GM18519 (cell line): Measurements from ENCODE around the gene PCDHGA12.
"Not testable (repeated sequence)": the region's sequence is repeated elsewhere in the genome, so short reads cannot be mapped to it uniquely, and the experiment has no call there.

Source experiments
- ATAC-seq: cut with Tn5 transposase; IDR thresholded peaks from one replicate; pipeline ENCODE4 v1.9.1; 2021; ENCODE audit warnings: mild to moderate bottlenecking, moderate library complexity; ENCODE audit not compliant: unreplicated experiment, low FRiP score

PCDHGA12 gene

DNA sequence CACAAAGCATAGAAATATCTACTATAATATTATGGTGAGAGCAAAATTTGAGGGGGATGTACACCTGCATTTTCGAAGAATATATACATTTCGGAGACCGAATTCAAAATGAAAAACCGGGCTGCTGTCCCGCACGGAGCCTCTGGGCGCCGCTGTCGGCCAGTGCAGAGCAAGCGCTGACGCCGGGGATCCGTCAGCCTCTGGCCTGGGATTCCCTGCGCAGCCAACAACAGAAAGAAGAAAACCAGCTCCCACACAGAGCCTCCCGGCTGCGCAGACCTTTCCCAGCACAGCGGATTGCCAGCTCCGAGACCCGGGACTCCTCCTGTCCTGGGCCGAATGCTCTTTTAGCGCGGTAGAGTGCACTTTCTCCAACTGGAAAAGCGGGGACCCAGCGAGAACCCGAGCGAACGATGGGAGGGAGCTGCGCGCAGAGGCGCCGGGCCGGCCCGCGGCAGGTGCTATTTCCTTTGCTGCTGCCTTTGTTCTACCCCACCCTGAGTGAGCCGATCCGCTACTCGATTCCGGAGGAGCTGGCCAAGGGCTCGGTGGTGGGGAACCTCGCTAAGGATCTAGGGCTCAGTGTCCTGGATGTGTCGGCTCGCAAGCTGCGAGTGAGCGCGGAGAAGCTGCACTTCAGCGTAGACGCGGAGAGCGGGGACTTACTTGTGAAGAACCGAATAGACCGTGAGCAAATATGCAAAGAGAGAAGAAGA, 22.4 kb upstream of the PCDHGA12 start, which contains the start of gene PCDHGB6:
PCDHGB6 (plus strand) TSS at position 232 of the 716 bp plus-strand sequence; CDS start at position 414, 182 bp downstream.
- not testable (repeated sequence) for ATAC-seq

DNA sequence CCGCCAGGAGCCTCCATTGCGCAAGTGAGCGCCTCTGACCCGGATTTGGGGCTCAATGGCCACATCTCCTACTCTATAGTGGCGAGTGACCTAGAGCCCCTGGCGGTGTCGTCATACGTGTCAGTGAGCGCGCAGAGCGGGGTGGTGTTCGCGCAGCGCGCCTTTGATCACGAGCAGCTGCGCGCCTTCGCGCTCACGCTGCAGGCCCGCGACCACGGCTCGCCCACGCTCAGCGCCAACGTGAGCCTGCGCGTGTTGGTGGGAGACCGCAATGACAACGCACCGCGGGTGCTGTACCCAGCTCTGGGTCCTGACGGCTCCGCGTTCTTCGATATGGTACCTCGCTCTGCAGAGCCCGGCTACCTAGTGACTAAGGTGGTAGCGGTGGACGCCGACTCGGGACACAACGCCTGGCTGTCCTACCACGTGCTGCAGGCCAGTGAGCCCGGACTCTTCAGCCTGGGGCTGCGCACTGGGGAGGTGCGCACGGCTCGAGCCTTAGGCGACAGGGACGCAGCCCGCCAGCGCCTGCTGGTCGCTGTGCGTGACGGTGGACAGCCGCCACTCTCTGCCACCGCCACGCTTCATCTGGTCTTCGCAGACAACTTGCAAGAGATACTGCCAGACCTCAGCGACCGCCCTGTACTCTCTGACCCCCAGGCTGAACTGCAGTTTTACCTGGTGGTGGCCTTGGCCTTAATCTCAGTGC, 20.6 kb upstream of the PCDHGA12 start:
- no peak for ATAC-seq

DNA sequence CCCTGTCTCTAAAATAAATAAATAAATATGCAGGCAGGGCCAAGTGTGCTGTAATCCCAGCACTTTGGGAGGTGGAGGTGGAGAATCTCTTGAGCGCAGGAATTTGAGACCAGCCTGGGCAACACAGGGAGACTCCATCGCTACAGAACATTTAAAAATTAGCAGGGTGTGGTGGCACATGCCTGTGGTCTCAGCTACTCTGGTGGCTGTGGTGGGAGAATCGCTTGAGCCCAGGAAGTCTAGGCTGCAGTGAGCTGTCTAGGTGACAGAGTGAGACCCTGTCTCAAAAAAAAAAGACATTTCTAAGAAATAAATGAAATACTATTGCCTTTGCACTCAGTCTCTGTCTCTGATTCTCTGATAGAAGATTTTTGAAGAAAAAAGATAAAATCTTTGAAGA, 18.7 kb upstream of the PCDHGA12 start:
- no peak for ATAC-seq

DNA sequence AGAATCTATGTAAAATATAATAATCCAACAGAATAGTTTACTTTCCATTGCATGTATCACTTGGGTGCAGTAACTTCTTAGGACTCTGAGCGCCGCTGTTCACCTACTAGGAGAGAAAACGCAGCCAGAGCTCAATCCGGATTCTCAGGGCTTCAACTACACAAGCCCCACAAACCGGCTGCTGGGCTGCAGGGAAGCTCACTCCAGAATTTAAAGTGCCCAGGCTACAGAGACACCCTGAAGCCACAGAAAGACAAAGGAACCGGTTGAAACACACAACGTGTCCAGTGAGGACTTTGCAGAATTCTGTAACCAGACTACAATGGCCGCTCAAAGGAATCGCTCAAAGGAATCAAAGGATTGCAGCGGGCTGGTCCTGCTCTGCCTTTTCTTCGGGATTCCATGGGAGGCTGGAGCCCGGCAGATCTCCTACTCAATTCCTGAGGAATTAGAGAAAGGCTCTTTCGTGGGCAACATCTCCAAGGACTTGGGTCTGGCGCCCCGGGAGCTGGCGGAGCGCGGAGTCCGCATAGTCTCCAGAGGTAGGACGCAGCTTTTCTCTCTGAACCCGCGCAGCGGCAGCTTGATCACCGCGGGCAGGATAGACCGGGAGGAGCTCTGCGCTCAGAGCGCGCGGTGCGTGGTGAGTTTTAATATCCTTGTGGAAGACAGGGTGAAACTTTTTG, 17.3 kb upstream of the PCDHGA12 start, which contains the start of gene PCDHGA10:
PCDHGA10 (plus strand) TSS at position 134 of the 686 bp plus-strand sequence; CDS start at position 323, 189 bp downstream.
- peak; percentile 74 for ATAC-seq

DNA sequence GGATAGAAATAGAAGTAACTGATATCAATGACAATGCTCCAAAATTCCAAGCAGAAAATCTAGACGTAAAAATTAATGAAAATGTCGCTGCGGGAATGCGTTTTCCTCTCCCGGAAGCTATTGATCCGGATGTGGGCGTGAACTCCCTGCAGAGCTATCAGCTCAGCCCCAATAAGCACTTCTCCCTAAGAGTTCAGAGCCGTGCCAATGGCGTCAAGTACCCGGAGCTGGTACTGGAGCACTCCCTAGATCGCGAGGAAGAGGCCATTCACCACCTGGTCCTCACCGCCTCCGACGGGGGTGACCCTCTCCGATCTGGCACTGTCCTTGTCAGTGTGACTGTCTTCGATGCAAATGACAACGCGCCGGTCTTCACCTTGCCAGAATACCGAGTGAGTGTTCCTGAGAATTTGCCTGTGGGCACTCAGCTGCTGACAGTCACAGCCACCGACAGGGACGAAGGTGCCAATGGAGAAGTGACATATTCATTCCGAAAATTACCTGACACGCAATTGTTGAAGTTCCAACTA, 16.7 kb upstream of the PCDHGA12 start:
- no peak for ATAC-seq

DNA sequence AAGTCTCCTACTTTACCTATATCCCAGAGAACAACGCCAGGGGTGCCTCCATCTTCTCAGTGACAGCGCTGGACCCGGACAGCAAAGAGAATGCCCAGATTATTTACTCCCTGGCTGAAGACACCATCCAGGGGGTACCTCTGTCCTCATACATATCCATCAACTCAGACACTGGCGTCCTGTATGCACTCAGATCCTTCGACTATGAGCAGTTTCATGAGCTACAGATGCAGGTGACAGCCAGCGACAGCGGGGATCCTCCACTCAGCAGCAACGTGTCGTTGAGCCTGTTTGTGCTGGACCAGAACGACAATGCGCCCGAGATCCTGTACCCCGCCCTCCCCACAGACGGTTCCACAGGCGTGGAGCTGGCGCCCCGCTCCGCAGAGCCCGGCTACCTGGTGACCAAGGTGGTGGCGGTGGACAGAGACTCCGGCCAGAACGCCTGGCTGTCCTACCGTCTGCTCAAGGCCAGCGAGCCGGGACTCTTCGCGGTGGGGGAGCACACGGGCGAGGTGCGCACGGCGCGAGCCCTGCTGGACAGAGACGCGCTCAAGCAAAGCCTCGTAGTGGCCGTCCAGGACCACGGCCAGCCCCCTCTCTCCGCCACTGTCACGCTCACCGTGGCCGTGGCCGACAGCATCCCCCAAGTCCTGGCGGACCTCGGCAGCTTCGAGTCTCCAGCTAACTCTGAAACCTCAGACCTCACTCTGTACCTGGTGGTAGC, 15.6 kb upstream of the PCDHGA12 start:
- ATAC-seq, result not testable (repeated sequence)

DNA sequence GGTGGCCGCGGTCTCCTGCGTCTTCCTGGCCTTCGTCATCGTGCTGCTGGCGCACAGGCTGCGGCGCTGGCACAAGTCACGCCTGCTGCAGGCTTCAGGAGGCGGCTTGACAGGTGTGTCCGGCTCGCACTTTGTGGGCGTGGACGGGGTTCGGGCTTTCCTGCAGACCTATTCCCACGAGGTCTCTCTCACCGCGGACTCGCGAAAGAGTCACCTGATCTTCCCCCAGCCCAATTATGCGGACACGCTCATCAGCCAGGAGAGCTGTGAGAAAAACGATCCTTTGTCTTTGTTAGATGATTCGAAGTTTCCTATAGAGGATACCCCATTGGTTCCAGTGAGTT, 15.1 kb upstream of the PCDHGA12 start:
- ATAC-seq, result not testable (repeated sequence)

DNA sequence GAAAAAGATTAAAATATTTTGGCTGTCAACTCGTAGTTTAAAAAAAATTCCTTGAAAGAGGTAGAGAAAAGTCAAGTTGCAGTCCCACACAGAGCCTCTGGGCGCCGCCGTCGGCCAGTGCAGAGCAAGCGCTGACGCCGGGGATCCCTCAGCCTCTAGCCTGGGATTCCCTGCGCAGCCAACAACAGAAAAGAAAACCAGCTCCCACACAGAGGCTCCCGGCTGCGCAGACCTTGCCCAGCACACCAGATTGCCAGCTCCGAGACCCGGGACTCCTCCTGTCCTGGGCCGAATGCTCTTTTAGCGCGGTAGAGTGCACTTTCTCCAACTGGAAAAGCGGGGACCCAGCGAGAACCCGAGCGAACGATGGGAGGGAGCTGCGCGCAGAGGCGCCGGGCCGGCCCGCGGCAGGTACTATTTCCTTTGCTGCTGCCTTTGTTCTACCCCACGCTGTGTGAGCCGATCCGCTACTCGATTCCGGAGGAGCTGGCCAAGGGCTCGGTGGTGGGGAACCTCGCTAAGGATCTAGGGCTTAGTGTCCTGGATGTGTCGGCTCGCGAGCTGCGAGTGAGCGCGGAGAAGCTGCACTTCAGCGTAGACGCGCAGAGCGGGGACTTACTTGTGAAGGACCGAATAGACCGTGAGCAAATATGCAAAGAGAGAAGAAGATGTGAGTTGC, 12.7 kb upstream of the PCDHGA12 start, which contains the start of gene PCDHGB7:
PCDHGB7 (plus strand) TSS at position 184 of the 679 bp plus-strand sequence; CDS start at position 367, 183 bp downstream.
- peak; percentile 60 for ATAC-seq

DNA sequence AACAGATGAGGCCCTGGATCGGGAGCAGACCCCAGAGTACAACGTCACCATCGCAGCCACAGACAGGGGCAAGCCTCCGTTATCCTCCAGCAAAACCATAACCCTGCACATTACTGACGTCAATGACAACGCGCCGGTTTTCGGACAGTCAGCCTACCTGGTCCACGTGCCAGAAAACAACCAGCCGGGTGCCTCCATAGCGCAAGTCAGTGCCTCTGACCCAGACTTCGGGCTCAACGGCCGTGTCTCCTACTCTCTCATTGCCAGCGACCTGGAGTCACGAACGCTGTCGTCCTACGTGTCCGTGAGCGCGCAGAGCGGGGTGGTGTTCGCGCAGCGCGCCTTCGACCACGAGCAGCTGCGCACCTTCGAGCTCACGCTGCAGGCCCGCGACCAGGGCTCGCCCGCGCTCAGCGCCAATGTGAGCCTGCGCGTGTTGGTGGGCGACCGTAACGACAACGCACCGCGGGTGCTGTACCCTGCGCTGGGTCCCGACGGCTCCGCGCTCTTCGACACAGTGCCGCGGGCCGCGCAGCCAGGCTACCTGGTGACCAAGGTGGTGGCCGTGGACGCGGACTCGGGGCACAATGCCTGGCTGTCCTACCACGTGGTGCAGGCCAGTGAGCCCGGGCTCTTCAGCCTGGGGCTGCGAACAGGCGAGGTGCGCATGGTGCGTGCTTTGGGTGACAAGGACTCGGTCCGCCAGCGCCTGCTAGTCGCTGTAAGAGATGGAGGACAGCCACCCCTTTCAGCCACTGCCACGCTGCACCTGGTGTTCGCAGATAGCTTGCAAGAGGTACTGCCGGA, 11.0 kb upstream of the PCDHGA12 start:
- no peak for ATAC-seq

DNA sequence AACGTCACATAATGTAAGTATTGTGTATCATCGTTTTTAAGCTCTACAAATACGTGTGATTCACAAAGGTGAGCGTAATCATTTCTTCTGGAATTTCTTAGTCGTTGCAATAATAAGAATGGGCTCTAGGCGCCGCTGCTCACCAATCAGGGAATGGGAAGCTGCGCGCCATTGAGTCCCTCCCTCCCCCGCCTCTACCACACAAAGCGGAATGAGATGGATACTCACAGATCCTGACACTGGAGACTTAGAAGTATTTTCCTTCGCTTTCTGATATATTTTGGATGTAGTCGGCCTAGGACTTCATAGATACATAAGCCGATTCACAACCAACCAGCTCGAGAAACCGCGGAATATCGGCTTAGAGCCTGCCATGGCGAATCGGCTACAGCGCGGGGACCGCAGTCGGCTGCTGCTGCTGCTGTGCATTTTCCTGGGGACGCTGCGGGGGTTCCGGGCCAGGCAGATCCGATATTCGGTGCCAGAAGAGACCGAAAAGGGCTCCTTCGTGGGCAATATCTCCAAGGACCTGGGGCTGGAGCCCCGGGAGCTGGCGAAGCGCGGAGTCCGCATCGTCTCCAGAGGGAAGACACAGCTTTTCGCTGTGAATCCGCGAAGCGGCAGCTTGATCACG, 9.3 kb upstream of the PCDHGA12 start, which contains the start of gene PCDHGA11:
PCDHGA11 (plus strand) TSS at position 197 of the 634 bp plus-strand sequence; CDS start at position 374, 177 bp downstream.
- ATAC-seq, result no peak

DNA sequence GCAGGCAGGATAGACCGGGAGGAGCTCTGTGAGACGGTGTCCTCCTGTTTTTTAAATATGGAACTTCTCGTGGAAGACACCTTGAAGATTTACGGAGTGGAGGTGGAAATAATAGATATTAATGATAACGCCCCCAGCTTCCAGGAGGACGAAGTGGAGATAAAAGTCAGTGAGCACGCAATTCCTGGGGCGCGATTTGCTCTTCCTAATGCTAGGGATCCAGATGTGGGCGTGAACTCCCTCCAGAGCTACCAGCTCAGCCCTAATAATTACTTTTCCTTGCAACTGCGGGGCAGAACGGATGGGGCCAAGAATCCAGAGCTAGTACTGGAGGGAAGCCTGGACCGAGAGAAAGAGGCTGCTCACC, 8.8 kb upstream of the PCDHGA12 start:
- no peak for ATAC-seq

DNA sequence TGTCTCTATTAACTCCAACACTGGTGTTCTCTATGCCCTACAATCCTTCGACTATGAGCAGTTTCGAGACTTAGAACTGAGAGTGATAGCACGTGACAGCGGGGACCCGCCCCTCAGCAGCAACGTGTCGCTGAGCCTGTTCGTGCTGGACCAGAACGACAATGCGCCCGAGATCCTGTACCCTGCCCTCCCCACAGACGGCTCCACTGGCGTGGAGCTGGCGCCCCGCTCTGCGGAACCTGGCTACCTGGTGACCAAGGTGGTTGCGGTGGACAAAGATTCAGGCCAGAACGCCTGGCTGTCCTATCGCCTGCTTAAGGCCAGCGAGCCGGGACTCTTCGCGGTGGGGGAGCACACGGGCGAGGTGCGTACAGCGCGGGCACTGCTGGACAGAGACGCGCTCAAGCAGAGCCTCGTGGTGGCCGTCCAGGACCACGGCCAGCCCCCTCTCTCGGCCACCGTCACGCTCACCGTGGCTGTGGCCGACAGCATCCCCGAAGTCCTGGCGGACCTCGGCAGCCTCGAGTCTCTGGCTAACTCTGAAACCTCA, 7.5 kb upstream of the PCDHGA12 start:
- no peak for ATAC-seq

DNA sequence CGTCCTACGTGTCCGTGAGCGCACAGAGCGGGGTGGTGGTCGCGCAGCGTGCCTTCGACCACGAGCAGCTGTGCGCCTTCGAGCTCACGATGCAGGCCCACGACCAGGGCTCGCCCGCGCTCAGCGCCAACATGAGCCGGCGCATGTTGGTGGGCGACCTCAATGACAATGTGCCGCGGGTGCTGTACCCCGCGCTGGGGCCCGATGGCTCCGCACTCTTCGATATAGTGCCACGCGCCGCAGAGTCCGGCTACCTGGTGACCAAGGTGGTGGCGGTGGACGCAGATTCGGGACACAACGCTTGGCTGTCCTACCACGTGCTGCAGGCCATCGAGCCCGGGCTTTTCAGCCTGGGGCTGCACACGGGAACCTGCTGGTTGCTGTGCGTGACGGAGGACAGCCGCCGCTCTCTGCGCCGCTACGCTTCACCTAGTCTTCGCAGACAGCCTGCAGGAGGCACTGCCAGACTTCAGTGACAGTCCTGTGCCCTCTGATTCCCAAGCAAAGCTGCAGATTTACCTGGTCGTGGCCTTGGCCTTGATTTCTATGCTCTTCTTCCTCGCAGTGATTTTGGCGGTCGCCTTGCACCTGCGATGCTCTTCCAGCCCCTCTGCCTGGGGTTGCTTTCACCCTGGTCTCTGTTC, 2.4 kb upstream of the PCDHGA12 start:
- no peak for ATAC-seq

DNA sequence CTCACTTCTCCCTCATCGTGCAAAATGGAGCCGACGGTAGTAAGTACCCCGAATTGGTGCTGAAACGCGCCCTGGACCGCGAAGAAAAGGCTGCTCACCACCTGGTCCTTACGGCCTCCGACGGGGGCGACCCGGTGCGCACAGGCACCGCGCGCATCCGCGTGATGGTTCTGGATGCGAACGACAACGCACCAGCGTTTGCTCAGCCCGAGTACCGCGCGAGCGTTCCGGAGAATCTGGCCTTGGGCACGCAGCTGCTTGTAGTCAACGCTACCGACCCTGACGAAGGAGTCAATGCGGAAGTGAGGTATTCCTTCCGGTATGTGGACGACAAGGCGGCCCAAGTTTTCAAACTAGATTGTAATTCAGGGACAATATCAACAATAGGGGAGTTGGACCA, 979 bp downstream of the PCDHGA12 start:
- ATAC-seq, result no peak

DNA sequence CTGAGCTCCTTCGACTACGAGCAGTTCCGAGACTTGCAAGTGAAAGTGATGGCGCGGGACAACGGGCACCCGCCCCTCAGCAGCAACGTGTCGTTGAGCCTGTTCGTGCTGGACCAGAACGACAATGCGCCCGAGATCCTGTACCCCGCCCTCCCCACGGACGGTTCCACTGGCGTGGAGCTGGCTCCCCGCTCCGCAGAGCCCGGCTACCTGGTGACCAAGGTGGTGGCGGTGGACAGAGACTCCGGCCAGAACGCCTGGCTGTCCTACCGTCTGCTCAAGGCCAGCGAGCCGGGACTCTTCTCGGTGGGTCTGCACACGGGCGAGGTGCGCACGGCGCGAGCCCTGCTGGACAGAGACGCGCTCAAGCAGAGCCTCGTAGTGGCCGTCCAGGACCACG, 2.0 kb downstream of the PCDHGA12 start:
- not testable (repeated sequence) for ATAC-seq

DNA sequence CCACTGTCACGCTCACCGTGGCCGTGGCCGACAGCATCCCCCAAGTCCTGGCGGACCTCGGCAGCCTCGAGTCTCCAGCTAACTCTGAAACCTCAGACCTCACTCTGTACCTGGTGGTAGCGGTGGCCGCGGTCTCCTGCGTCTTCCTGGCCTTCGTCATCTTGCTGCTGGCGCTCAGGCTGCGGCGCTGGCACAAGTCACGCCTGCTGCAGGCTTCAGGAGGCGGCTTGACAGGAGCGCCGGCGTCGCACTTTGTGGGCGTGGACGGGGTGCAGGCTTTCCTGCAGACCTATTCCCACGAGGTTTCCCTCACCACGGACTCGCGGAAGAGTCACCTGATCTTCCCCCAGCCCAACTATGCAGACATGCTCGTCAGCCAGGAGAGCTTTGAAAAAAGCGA, 2.4 kb downstream of the PCDHGA12 start:
- ATAC-seq, result not testable (repeated sequence)

DNA sequence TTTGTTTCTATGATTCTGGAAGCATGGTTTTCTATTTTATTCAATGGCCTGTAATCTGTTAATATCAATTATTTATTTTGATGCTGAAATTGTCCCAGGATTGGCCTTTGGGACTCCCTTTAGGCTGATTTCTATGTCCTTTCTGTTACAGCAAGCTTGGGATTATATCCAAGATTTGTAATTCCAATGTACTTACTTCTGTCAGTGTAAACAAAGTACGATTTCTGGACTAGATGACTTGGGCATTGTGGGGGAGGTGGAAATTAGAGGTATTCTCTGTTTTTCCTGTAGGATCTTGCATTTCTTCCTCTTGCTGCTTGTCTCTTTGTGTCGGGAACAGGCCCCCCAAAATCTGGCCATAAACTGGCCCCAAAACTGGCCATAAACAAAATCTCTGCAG, 3.7 kb downstream of the PCDHGA12 start:
- no peak for ATAC-seq

DNA sequence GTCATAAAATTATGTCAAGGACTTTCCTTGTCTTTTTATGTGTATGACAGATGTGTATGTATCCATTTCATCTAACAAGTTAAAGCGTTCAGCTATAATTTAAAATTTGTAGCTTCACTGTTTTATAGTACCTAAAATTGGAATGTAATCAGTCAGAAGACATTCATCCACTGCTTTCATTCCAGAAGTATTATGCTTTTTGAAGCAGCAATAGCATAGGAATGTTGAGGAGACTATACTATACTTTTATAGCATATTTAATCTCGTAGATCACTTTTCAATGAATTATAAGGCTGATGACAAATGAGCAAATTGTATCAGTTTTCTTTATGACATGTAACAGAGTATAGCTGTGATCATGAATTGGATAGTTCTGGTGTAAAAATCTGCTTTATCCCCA, 6.9 kb downstream of the PCDHGA12 start:
- no peak for ATAC-seq
